IPS-15b (cell line): ENCODE data around the gene SNAPC2.

Source experiments
- H3K27me3 ChIP-seq: one replicate; pipeline ENCODE4 v1.6.1; 2013; ENCODE audit warnings: low read length; ENCODE audit not compliant: control insufficient read depth, insufficient read depth
- H3K36me3 ChIP-seq: one replicate; pipeline ENCODE4 v1.6.1; 2013; ENCODE audit warnings: low read length; ENCODE audit not compliant: control insufficient read depth, insufficient read depth
- H3K4me1 ChIP-seq: one replicate; pipeline ENCODE4 v1.6.1; 2013; ENCODE audit warnings: mild to moderate bottlenecking, low read length; ENCODE audit not compliant: control insufficient read depth, insufficient read depth
- H3K4me3 ChIP-seq: one replicate; pipeline ENCODE4 v1.5.1; 2013; ENCODE audit warnings: low read depth, low read length
- H3K9ac ChIP-seq: one replicate; pipeline ENCODE4 v1.6.1; 2013; ENCODE audit warnings: low read depth, mild to moderate bottlenecking, low read length
- H3K9me3 ChIP-seq: one replicate; pipeline ENCODE4 v1.6.1; 2013; ENCODE audit warnings: mild to moderate bottlenecking, low read length; ENCODE audit not compliant: control insufficient read depth, insufficient read depth

The SNAPC2 gene

GRCh38 chr19:7919610-7920518, at the start of gene SNAPC2:
SNAPC2 (plus strand) TSS chr19:7920338; CDS start chr19:7920367, 29 bp downstream.
- peak within 1 kb of the TSS; percentile 52 for H3K4me3 ChIP-seq
- peaks cover 27% of the 10 kb centered on the region for H3K27me3 ChIP-seq
- peaks cover 2% of the 10 kb centered on the region for H3K36me3 ChIP-seq
- no peak within 1 kb of the TSS for H3K9ac ChIP-seq
- peaks cover 4% of the 10 kb centered on the region for H3K4me1 ChIP-seq
- H3K9me3 ChIP-seq, result no peaks in the 10 kb centered on the region

GRCh38 chr19:7870571-7871436, 49.3 kb upstream of the SNAPC2 start:
- Histone ChIP-seq H3K27me3 (peaks cover 29% of the 10 kb centered on the region), H3K36me3 (no peaks in the 10 kb centered on the region), H3K4me1 (peaks cover 6% of the 10 kb centered on the region), H3K9me3 (no peaks in the 10 kb centered on the region), H3K9ac (no peak overlapping the region), H3K4me3 (peak overlapping the region; percentile 4)

- Histone ChIP-seq H3K27me3 (peaks cover 29% of the 10 kb centered on the region), H3K4me1 (peaks cover 6% of the 10 kb centered on the region), H3K9ac (no peak overlapping the region), H3K36me3 (no peaks in the 10 kb centered on the region), H3K9me3 (no peaks in the 10 kb centered on the region), H3K4me3 (peak overlapping the region; percentile 56)
Measured at GRCh38 chr19:7871437-7872305, 48.5 kb upstream of the SNAPC2 start.

DNA sequence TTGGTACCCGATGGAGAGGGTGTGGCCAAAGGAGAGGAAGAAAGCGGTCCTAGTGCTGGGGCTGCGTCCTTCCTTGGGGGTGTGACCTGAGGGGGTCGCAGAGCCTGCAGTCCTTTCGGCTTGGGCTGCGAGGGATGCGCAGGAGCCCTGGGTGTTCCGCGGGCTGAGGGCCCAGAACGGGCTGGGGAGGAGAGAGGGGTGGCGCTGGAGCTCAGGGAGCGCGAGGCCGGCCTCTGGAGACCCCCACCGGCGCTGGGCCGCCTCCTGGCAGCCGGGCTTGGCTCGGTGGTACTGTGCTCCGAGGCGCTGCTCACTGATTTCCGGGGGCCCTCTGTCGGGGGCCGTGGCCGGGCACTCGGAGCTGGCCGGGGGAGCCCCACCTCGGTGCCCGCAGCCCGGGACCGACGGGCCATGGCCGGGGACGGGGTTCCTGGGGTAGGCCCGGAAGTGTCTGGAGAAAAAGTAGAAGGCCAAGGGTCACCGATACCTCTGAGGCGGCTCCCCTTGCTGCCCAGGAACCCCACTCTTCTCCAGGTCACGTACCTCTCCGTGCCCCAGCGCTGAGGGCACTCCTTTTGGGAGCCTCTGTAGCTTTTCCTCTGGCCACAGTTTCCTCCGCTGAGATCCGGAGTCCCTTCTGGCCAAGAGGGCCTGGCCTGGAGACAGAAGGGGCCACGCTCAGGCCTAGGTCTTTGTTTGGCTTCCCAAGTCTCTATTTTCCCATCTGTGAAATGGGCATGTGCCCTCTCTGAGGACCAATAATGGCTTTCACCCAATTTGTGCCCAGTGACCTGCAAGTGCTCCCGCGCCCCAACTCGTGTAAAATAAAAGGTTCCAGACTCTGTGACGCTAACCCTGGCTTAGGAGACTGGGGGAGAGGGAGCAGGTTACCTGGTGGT, 47.6 kb upstream of the SNAPC2 start:
- Histone ChIP-seq H3K9ac (no peak overlapping the region), H3K36me3 (no peaks in the 10 kb centered on the region), H3K9me3 (no peaks in the 10 kb centered on the region), H3K4me1 (peaks cover 6% of the 10 kb centered on the region), H3K4me3 (peak overlapping the region; percentile 79), H3K27me3 (peaks cover 20% of the 10 kb centered on the region)

DNA sequence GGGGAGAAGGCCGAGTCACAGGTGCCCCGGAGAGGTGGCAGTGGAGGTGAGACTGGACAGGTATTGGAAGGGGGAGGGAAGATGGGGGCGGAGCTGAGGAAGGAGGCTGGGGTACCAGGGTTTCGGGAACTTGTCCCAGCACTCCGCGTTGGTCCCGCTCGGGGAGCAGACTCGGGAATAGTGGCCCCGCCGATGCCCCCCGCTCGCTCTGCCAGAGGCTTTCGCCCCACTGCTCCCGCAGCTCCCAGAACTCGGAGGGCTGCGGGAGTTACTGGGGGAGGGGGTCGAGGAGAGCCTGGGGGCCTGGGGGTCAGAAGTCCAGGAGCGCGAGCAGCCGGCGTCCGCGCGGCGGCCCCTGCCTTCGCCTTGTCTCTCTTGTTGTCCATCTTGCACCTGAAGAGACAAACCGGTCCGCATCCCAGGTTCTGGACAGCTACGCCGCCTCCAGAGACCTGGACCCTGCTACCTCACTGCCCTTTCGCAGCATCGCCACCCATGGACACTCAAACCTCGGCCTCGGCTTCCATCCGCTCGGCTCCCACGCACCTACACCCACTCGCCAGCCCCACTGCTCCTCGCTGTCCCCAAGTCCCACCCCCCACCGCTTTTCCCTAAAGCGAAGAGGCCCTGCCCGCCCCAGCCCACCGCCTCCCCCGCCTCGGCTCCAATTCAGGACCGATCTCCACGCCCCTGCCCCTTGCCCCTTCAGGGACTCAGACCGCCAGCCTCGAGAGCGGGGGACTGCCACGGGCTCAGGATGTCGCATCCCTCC, 46.6 kb upstream of the SNAPC2 start:
- Histone ChIP-seq H3K4me1 (peaks cover 6% of the 10 kb centered on the region), H3K36me3 (no peaks in the 10 kb centered on the region), H3K9me3 (no peaks in the 10 kb centered on the region), H3K4me3 (peak overlapping the region; percentile 79), H3K9ac (no peak overlapping the region), H3K27me3 (peaks cover 17% of the 10 kb centered on the region)

DNA sequence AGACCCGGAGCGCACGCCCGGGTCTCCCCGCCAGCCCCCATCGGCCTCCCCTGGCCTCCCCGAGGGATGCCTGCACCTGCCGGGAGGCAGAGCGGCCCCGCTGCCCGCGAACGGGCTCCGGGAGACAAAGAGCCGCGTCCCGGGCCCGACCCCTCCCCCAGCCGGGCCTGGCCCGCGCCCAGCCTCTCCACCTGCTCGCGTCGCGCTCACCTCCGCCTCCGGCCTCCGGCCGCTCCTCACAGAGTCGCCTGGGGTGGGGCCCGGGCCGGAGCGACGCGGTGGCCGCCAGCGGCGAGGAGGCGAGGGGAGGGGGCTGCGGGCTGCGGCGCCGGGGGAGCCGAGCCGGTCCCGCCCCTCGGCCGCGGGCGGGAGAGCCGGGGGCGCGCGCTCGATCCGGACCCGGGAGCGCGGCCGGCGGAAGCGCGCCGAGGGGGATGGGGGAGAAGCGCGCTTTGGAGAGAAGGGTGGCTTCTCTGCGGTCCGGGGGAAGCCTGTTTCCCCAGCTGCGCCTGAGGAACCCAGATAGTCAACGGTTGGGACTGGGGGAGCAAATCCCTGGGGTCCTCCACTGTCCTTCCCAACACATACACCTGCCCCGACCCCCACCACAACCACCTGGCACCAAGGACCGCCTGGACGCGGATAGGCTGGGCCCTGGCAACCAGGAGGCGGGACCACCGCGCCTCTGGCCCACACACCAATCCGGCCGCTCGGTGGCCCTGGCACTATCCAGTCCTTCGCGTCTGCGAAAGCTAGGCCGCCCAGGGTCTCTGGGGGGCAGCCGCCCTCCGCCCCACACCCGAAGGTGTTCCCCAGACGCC, 45.9 kb upstream of the SNAPC2 start, which contains the start of gene PRR36:
Gene PRR36 (minus strand): TSS at position 315 of the 821 bp plus-strand sequence. CDS start 701 bp downstream, outside the sequence.
- H3K4me1 ChIP-seq, result peaks cover 6% of the 10 kb centered on the region
- peaks cover 17% of the 10 kb centered on the region for H3K27me3 ChIP-seq
- H3K9ac ChIP-seq, result no peak within 1 kb of the TSS
- peak within 1 kb of the TSS; percentile 79 for H3K4me3 ChIP-seq
- no peaks in the 10 kb centered on the region for H3K9me3 ChIP-seq
- H3K36me3 ChIP-seq, result no peaks in the 10 kb centered on the region

DNA sequence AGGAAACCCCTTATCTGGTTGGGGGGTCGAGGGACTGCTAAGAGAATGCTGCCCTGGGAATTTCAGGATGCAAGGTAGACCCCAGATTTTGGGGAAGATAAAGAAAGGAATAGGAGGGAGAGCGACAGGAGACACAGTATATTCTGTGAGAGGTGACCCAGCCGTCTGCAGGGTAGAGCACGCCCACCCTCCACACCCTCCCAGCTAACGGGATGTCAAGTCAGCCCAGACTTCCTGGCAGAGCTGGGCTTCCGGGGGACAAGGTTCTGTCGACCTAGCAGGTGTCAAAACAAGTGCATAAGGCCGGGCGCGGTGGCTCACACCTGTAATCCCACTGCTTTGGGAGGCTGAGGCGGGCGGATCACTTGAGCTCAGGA, 45.3 kb upstream of the SNAPC2 start:
- Histone ChIP-seq H3K9me3 (no peaks in the 10 kb centered on the region), H3K4me3 (peak overlapping the region; percentile 79), H3K4me1 (peaks cover 6% of the 10 kb centered on the region)

DNA sequence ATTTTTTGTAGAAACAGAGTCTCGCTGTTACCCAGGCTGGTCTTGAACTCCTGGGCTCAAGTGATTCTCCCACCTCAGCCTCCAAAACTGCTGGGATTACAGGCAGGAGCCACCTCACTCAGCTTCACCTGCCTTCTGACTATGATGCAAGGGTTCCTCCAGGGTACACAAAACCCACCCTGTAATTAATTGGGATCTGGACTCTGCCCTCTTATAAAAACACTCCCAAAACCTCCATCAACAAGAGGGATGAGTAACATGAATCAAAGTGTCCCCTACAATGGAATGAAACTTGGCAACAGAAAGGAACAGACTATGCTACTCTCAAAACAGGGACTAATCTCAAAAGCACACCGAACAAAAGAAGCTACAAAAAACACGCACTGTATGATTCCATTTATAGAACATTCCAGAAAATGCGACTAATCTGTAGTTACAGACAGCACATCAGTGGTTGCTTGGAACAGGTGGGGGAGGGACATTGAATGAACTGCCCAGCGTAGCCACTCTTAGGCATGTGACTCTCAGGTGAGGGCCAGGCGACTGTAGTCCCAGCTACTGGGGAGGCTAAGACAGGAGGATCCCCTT, 42.8 kb upstream of the SNAPC2 start:
- peaks cover 17% of the 10 kb centered on the region for H3K27me3 ChIP-seq
- H3K36me3 ChIP-seq, result no peaks in the 10 kb centered on the region
- H3K9ac ChIP-seq, result no peak overlapping the region
- H3K4me1 ChIP-seq, result peaks cover 4% of the 10 kb centered on the region
- H3K4me3 ChIP-seq, result no peak overlapping the region
- H3K9me3 ChIP-seq, result no peaks in the 10 kb centered on the region

More for the DNA sequence above, 45.3 kb upstream of the SNAPC2 start:
- no peaks in the 10 kb centered on the region for H3K36me3 ChIP-seq
- peaks cover 17% of the 10 kb centered on the region for H3K27me3 ChIP-seq
- H3K9ac ChIP-seq, result no peak overlapping the region

GRCh38 chr19:7879111-7879807, 40.9 kb upstream of the SNAPC2 start:
- no peaks in the 10 kb centered on the region for H3K36me3 ChIP-seq
- no peaks in the 10 kb centered on the region for H3K9me3 ChIP-seq
- H3K4me1 ChIP-seq, result no peaks in the 10 kb centered on the region
- H3K9ac ChIP-seq, result no peak overlapping the region
- no peak overlapping the region for H3K4me3 ChIP-seq
- H3K27me3 ChIP-seq, result peaks cover 6% of the 10 kb centered on the region
